Testis (tissue), 3 donors: Measurements from ENCODE around the gene RAX2. TPM values are rescaled to one million over a fixed set of nuclear protein-coding genes. Genes with fewer than 3 reads are reported as not detected.

Source experiments
- DNase-seq: peaks from one replicate; pipeline ENCODE4 v3.0.0-alpha.2; 2019
- H3K27ac ChIP-seq, 2 donors: fragments of 200-600 bp; sonication (generic); one replicate each; pipeline ENCODE4 v1.5.1; 2019
- H3K27me3 ChIP-seq: fragments of 200-600 bp; sonication (generic); one replicate; pipeline ENCODE4 v1.5.1; 2019
- H3K36me3 ChIP-seq: fragments of 200-600 bp; sonication (generic); one replicate; pipeline ENCODE4 v1.5.1; 2017; ENCODE audit warnings: low read depth; ENCODE audit errors: missing control alignments
- H3K4me1 ChIP-seq: fragments of 200-600 bp; sonication (generic); one replicate; pipeline ENCODE4 v1.5.1; 2019
- H3K4me3 ChIP-seq, 2 donors: fragments of 200-600 bp; sonication (generic); one replicate each; pipeline ENCODE4 v1.5.1; 2017 to 2019
- H3K9me3 ChIP-seq: fragments of 200-600 bp; sonication (generic); one replicate; pipeline ENCODE4 v1.5.1; 2017
- CTCF ChIP-seq, 3 experiments: fragments of 450-650 bp in 2 of 3; fragments of 200-600 bp in 1 of 3; sonication (generic) in 1 of 3; IDR thresholded peaks; one replicate each; pipeline ENCODE4 v1.5.1; 2016 to 2019; ENCODE audit warnings: antibody characterized with exemption in 3 of 3, mild to moderate bottlenecking in 2 of 3, moderate library complexity in 1 of 3
- POLR2A ChIP-seq: fragments of 450-650 bp; IDR thresholded peaks from one replicate; pipeline ENCODE4 v1.6.1; 2017; ENCODE audit warnings: antibody characterized with exemption, mild to moderate bottlenecking, moderate library complexity
- WGBS, 2 donors: methylation state at CpG; one replicate each; pipeline ENCODE4 v1.1.5; 2018; 5-methylcytosine and 5-hydroxymethylcytosine counted together
- intact Hi-C: fragments of 100-400 bp; cut with DNase I; formaldehyde crosslinking; loops from one replicate; pipeline ENCODE4 v1.15.1; 2023; ENCODE audit warnings: low total_unique reads
- polyA plus RNA-seq: library from polyadenylated mRNA; stranded (reverse); fragments of 350-450 nt; fragmentation: Illumina TruSeq; extraction: RNeasy Lipid Tissue Mini Kit (QIAGEN cat#74804); gene quantifications from one replicate; pipeline ENCODE4 v1.2.3, GENCODE V29; 2014; ENCODE audit warnings: low read depth, low replicate concordance; ENCODE audit not compliant: insufficient read depth
- total RNA-seq, 2 donors: library from RNA; depleted of rRNA; stranded (reverse); fragments of >200 nt; gene quantifications; one replicate each; pipeline ENCODE4 v1.2.3, GENCODE V29; 2016

Gene RAX2
- total and polyA plus RNA-seq, 3 donors from 2014 or later, result 0.24 TPM; not detected in 2

DNA sequence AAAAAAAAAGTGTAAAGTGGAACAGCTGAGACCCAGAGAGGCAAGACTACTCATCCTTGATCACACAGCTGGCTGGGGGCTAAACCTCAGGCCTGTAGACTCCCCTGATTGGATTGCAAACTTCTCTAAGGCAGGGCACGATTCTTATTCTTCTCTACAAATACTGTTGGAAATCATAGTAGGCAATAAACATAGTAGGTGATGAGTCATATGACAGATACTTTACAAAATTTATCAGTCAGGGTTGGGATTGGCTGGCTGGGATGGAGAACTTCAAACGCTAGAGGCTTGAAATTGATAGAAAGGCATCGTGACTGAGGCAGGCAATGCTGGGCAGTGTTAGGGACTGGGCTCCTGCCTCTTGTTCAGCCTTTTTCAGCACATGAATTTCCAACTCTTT lies 20.1 kb upstream of the RAX2 start:
- H3K4me1 ChIP-seq, result no peaks in the 10 kb centered on the region
- no peak overlapping the region for H3K27ac ChIP-seq
- H3K4me3 ChIP-seq, result no peak overlapping the region
- no peak for DNase-seq
- TF ChIP-seq CTCF (IDR thresholded peaks at IDR 0.05) (no peak), POLR2A (no peak)
- H3K36me3 ChIP-seq, result no peaks in the 10 kb centered on the region
- H3K27me3 ChIP-seq, result no peaks in the 10 kb centered on the region
- intact Hi-C loops, result no loop called here
- 77 to 78% methylated on average over 3 of the region's 3 CpGs for WGBS, 2 donors
- no peaks in the 10 kb centered on the region for H3K9me3 ChIP-seq

DNA sequence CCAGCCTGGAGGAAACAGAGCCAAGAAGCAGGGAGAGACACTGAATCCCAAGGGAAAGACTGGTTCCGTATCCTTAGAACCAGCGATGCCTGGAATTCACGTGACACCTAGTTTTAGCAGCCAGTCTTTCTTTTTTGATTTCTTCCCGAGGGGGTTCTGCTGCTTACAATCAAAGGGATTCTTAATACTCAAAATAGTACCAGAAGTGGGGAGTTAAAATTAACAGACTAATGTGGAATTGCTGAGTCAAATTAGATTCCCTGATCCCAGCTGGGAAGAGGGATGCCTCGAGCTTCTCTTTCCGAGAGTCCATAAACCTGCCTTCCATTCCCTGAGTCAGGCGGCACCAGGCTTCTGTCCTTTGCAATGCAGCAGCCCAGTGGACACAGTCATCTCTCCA lies 18.9 kb upstream of the RAX2 start:
- H3K27me3 ChIP-seq, result no peaks in the 10 kb centered on the region
- no peak overlapping the region for H3K27ac ChIP-seq
- WGBS, 2 donors, result 82% methylated on average over 7 of the region's 7 CpGs
- no peak for DNase-seq
- intact Hi-C loops, result no loop called here
- no peaks in the 10 kb centered on the region for H3K9me3 ChIP-seq
- H3K4me1 ChIP-seq, result no peaks in the 10 kb centered on the region
- no peak for TF ChIP-seq CTCF (IDR thresholded peaks at IDR 0.05)
- no peak for TF ChIP-seq POLR2A
- no peak overlapping the region for H3K4me3 ChIP-seq
- H3K36me3 ChIP-seq, result no peaks in the 10 kb centered on the region

DNA sequence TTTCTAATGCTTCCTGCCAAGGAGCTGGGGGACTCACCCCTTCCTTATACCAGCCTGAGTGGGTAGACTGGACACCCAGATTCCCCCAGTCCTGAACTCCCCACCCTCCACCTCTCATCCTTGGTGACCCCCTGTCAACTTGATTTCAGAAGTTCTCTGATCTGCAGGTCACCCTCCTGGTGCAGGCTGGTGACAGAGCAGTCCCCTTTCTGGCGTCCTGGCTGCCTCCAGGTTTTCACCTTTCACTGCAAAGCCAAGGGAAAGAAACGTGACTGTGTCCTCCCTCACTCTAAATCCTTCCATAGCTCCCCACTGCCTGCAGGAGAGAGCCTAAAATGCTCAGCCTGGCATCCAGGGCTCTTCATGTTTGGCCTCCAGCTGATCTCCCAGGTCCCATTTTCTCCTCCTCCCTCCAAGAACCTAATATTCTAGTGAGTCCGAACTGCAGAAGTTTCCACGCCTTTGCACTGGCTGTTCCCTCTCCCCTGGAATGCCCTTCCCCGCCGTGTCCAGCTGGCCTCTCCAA lies 18.2 kb upstream of the RAX2 start:
- H3K27me3 ChIP-seq, result no peaks in the 10 kb centered on the region
- H3K4me1 ChIP-seq, result no peaks in the 10 kb centered on the region
- intact Hi-C loops, result no loop called here
- 63 to 69% methylated on average over 6 of the region's 6 CpGs for WGBS, 2 donors
- no peaks in the 10 kb centered on the region for H3K36me3 ChIP-seq
- no peak for DNase-seq
- no peaks in the 10 kb centered on the region for H3K9me3 ChIP-seq
- TF ChIP-seq CTCF (IDR thresholded peaks at IDR 0.05) (no peak), POLR2A (no peak)
- no peak overlapping the region for H3K4me3 ChIP-seq
- no peak overlapping the region for H3K27ac ChIP-seq

DNA sequence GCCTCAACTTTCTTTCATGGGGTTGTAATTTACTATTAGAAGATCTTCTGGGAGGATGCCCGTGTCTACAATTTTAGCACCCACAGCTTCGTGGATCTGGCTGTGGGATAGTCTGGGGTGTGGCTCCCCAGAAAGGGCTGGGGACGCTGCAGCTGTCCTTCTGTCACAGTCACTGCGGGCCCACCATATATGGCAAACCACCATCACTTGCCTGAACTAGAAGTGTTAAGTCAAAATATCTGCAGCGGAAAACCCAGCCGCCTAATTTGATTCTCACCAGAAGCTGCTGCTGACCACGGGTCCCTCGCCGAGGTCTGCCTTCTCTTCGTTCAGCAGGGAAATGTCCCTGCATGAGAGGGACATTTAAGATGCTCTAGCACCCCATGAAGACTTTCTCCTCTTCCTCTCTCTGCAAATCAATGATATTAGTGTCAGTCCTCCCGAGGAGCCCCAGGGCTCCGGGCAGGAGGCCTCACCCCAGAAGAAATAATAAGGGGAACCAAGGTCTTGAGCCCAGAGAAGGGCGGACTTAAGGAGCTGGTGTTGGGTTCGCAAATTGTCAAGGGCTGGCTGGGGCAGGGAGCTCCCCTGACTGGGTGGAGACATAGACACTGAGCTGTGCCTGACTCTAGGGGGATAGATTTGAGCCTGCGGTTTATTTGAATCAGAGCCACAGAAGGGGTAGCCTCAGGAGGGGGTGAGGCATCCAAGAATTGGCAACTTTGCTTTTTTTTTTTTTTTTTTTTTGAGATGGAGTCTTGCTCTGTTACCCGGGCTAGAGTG lies 17.2 kb upstream of the RAX2 start:
- H3K27ac ChIP-seq, result no peak overlapping the region
- no peaks in the 10 kb centered on the region for H3K27me3 ChIP-seq
- no peaks in the 10 kb centered on the region for H3K4me1 ChIP-seq
- no peaks in the 10 kb centered on the region for H3K9me3 ChIP-seq
- DNase-seq, result no peak
- 47 to 60% methylated on average over 16 of the region's 16 CpGs for WGBS, 2 donors
- TF ChIP-seq POLR2A (no peak), CTCF (IDR thresholded peaks at IDR 0.05) (no peak)
- no peaks in the 10 kb centered on the region for H3K36me3 ChIP-seq
- no peak overlapping the region for H3K4me3 ChIP-seq
- intact Hi-C loops, result no loop called here
